RWPE2 (cell line): ENCODE data around the gene POLD3.

Experiments used
- ATAC-seq: fragments of 200-7000 bp; cut with Tn5 transposase; 3 replicates; pipeline ENCODE4 v1.9.1; 2021; ENCODE audit warnings: low read depth
- DNase-seq: peaks from one replicate; pipeline ENCODE4 v3.0.0-alpha.2; 2020; ENCODE audit warnings: low spot score
- H3K27ac ChIP-seq: fragments of 450-650 bp; 2 replicates; pipeline ENCODE4 v1.5.1; 2017; ENCODE audit warnings: mild to moderate bottlenecking; ENCODE audit not compliant: poor library complexity, severe bottlenecking
- H3K27me3 ChIP-seq: fragments of 250-450 bp; sonication (Bioruptor Pico); 2 replicates; pipeline ENCODE4 v1.5.1; 2021; ENCODE audit warnings: mild to moderate bottlenecking, moderate library complexity; ENCODE audit not compliant: insufficient read depth, poor library complexity, severe bottlenecking
- H3K36me3 ChIP-seq: fragments of 250-450 bp; sonication (Bioruptor Pico); 2 replicates; pipeline ENCODE4 v1.5.1; 2020; ENCODE audit warnings: low read depth, mild to moderate bottlenecking, moderate library complexity
- H3K4me1 ChIP-seq: fragments of 250-450 bp; sonication (Bioruptor Pico); 2 replicates; pipeline ENCODE4 v1.5.1; 2021; ENCODE audit warnings: mild to moderate bottlenecking, moderate library complexity; ENCODE audit not compliant: insufficient read depth, poor library complexity, severe bottlenecking
- H3K4me3 ChIP-seq: fragments of 250-450 bp; sonication (Bioruptor Pico); 2 replicates; pipeline ENCODE4 v1.5.1; 2021; ENCODE audit warnings: mild to moderate bottlenecking, moderate library complexity; ENCODE audit not compliant: severe bottlenecking
- H3K9me3 ChIP-seq: fragments of 250-450 bp; sonication (Bioruptor Pico); 2 replicates; pipeline ENCODE4 v1.5.1; 2021; ENCODE audit warnings: mild to moderate bottlenecking, moderate library complexity; ENCODE audit not compliant: severe bottlenecking
- TF ChIP-seq, protein P1 (sequence below): fragments of 450-650 bp; IDR thresholded peaks from one replicate; pipeline ENCODE4 v1.5.1; 2017; ENCODE audit warnings: mild to moderate bottlenecking, moderate library complexity; ENCODE audit not compliant: poor library complexity, severe bottlenecking

Gene POLD3

DNA sequence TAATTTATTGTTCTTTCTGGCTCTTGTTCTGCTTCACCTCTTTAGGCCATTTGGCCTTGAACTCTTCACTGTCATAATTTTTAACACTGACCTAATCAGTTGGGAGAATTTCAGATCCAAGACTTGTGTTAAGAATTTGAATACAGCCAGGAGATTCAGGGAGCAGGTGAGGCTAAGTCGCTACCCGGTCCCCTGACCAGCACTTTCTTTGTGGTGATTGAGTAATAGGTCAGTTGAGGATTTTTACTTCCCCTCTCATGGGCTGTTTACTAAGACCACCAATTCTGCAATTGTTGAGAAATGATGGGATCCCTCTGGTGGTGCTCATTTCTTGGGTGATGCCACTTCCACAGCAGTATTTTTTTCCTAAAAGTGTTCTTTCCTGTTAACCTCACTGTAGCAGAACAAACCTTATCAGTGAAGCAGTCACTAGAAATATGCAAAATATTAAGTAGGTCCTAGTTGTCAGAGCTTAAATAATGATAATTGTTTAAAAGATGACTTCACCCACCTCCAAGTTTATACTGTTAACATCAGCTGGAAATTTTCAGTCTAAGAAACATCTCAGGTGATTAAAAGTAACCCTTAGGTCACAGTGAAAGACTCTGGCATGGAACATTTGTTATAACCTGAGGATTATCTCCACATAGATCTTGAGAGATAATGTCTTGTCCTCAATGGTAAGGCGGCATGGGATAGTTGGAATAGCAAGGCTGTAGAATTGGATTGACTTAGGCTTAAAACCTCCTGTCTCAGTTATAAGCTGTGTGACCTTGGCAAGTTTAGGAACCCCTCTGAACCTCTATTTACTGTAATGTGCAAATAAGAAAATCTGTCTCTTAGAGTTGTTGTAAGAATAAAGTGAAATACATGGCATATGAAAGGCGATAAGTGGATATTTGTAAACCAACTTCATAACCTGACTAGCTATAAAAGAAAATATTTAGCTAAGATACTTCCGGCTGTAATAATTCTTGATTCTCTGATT, 41.3 kb downstream of the POLD3 start:
- no peaks in the 10 kb centered on the region for H3K27me3 ChIP-seq
- no peak for ATAC-seq
- peak overlapping the region; percentile 86 for H3K27ac ChIP-seq
- TF ChIP-seq, protein P1, sequence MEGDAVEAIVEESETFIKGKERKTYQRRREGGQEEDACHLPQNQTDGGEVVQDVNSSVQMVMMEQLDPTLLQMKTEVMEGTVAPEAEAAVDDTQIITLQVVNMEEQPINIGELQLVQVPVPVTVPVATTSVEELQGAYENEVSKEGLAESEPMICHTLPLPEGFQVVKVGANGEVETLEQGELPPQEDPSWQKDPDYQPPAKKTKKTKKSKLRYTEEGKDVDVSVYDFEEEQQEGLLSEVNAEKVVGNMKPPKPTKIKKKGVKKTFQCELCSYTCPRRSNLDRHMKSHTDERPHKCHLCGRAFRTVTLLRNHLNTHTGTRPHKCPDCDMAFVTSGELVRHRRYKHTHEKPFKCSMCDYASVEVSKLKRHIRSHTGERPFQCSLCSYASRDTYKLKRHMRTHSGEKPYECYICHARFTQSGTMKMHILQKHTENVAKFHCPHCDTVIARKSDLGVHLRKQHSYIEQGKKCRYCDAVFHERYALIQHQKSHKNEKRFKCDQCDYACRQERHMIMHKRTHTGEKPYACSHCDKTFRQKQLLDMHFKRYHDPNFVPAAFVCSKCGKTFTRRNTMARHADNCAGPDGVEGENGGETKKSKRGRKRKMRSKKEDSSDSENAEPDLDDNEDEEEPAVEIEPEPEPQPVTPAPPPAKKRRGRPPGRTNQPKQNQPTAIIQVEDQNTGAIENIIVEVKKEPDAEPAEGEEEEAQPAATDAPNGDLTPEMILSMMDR = no peak
- no peaks in the 10 kb centered on the region for H3K9me3 ChIP-seq
- H3K4me3 ChIP-seq = no peak overlapping the region
- H3K4me1 ChIP-seq = peaks cover 49% of the 10 kb centered on the region
- H3K36me3 ChIP-seq = peaks cover 66% of the 10 kb centered on the region
- DNase-seq = no peak

DNA sequence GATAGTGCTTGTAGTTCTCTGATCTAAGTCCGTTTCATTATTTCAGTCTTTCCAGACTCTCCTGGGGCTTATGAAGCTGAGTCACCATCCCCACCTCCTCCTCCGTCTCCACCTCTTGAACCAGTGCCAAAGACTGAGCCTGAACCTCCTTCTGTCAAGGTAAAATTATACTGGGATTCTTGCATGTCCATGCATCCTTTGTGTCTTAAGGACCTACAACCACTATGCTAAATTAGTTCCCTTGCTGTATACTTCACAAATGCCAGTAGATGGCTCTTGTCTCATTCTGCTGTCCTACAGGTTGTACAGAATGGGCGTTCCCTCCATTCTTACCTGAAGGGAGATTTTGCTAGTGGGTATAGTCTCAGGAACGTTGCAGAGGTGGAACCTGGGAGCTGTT, 42.2 kb downstream of the POLD3 start:
- Histone ChIP-seq H3K36me3 (peaks cover 74% of the 10 kb centered on the region), H3K27ac (peak overlapping the region; percentile 86), H3K9me3 (no peaks in the 10 kb centered on the region), H3K27me3 (no peaks in the 10 kb centered on the region), H3K4me3 (no peak overlapping the region), H3K4me1 (peaks cover 49% of the 10 kb centered on the region)
- TF ChIP-seq, protein P1 = peak; percentile 60
- DNase-seq (peak; percentile 78), ATAC-seq (peak; percentile 77)

GRCh38 chr11:74636630-74637184, 44.3 kb downstream of the POLD3 start:
- Histone ChIP-seq H3K4me1 (peaks cover 42% of the 10 kb centered on the region), H3K9me3 (no peaks in the 10 kb centered on the region), H3K27me3 (no peaks in the 10 kb centered on the region), H3K27ac (peak overlapping the region; percentile 86), H3K4me3 (no peak overlapping the region), H3K36me3 (peaks cover 88% of the 10 kb centered on the region)
- peak; percentile 66 for ATAC-seq
- TF ChIP-seq, protein P1 = no peak
- no peak for DNase-seq

GRCh38 chr11:74637700-74638099, 45.3 kb downstream of the POLD3 start:
- Histone ChIP-seq H3K9me3 (no peaks in the 10 kb centered on the region), H3K4me3 (no peak overlapping the region), H3K4me1 (peaks cover 32% of the 10 kb centered on the region), H3K27me3 (no peaks in the 10 kb centered on the region), H3K27ac (no peak overlapping the region), H3K36me3 (peaks cover 92% of the 10 kb centered on the region)
- DNase-seq (no peak), ATAC-seq (no peak)
- TF ChIP-seq, protein P1 = no peak

- H3K36me3 ChIP-seq = peaks cover 89% of the 10 kb centered on the region
- no peak for ATAC-seq
Measured at GRCh38 chr11:74638869-74639268, 46.5 kb downstream of the POLD3 start.

More at GRCh38 chr11:74638869-74639268, 46.5 kb downstream of the POLD3 start:
- TF ChIP-seq, protein P1 = no peak
- H3K27ac ChIP-seq = no peak overlapping the region
- H3K27me3 ChIP-seq = no peaks in the 10 kb centered on the region
- H3K9me3 ChIP-seq = no peaks in the 10 kb centered on the region
- peaks cover 21% of the 10 kb centered on the region for H3K4me1 ChIP-seq
- no peak for DNase-seq
- H3K4me3 ChIP-seq = no peak overlapping the region
